GM12872 (cell line): ENCODE data around the gene SRPRA.

Experiments
- TF ChIP-seq, protein P1 (sequence below): IDR thresholded peaks from 3 replicates; pipeline ENCODE4 v1.5.1; 2011; ENCODE audit warnings: low read depth, mild to moderate bottlenecking, low read length, moderate library complexity; ENCODE audit not compliant: insufficient read depth

The SRPRA gene

GRCh38 chr11:126297004-126297403 lies 28.3 kb upstream of the SRPRA start:
- TF ChIP-seq, protein P1, sequence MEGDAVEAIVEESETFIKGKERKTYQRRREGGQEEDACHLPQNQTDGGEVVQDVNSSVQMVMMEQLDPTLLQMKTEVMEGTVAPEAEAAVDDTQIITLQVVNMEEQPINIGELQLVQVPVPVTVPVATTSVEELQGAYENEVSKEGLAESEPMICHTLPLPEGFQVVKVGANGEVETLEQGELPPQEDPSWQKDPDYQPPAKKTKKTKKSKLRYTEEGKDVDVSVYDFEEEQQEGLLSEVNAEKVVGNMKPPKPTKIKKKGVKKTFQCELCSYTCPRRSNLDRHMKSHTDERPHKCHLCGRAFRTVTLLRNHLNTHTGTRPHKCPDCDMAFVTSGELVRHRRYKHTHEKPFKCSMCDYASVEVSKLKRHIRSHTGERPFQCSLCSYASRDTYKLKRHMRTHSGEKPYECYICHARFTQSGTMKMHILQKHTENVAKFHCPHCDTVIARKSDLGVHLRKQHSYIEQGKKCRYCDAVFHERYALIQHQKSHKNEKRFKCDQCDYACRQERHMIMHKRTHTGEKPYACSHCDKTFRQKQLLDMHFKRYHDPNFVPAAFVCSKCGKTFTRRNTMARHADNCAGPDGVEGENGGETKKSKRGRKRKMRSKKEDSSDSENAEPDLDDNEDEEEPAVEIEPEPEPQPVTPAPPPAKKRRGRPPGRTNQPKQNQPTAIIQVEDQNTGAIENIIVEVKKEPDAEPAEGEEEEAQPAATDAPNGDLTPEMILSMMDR = no peak

GRCh38 chr11:126293726-126294125 lies 25.0 kb upstream of the SRPRA start:
- TF ChIP-seq, protein P1 = no peak

- TF ChIP-seq, protein P1 = no peak
Measured at GRCh38 chr11:126290887-126291286, 22.2 kb upstream of the SRPRA start.

- TF ChIP-seq, protein P1 = no peak
Measured at GRCh38 chr11:126288237-126288636, 19.5 kb upstream of the SRPRA start.

DNA sequence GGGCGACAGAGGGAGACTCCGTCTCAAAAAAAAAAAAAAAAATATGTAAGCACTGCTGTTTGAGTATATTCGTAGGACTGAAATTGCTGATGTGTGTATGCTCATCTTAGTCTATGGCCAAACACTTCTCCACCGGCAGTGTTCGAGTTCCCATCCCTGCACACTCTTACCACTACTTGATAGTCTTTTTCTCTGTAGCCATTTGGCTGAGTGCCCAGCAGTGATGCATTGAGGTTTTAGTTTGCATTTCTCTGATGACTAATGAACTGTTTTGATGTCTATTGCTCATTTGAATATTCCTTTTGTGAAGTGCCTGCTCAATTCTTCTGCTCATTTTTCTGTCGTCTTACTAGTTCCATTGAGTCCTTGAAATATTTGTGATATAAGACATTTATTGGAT lies 16.1 kb upstream of the SRPRA start:
- TF ChIP-seq, protein P1 = no peak

DNA sequence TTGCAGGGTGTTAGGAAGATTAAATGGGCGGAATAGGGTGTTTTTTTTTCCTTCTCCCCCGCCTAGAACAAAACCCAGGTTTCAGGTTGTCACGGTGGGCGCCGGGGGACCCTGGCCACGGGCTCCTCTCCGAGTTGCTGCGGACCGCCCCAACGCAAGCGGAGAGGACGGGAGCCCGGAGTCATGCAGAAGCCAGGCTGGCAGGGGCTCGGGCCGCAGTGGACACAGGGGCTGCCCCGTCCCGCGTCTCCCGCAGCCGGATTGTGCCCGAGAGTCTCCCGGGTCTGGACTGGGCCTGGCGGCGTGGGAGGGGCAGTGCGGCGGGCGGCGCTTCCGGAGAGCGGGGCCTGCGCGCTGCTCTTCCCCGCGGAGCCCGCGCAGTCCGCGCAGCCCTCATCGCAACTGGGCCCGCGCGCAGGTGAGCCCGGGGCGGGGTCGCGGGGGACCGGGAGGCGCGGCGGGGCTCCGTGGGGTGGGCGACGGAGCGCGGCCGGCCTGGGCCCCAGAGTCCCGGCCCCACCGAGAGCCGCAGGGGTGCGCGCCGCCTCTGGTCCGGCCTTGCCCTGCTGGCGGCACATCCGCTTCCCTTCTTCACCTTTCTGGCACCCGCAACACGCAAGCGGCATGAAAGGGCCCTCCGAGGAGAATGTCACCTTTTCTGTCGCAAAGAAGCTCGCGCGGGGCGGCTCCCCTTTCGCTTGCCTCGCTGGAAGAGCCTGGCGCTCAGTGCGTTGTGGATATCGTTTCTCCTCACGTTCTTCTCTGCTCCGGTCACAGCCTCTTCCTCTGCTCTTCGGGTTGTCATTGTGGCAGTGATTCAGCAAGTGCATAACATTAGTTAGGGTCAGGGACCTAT lies 14.3 kb upstream of the SRPRA start, which contains the start of gene TIRAP:
Gene TIRAP (plus strand): TSS at position 358 of the 856 bp plus-strand sequence. CDS start 7,802 bp downstream, outside the sequence.
- TF ChIP-seq, protein P1 = no peak

DNA sequence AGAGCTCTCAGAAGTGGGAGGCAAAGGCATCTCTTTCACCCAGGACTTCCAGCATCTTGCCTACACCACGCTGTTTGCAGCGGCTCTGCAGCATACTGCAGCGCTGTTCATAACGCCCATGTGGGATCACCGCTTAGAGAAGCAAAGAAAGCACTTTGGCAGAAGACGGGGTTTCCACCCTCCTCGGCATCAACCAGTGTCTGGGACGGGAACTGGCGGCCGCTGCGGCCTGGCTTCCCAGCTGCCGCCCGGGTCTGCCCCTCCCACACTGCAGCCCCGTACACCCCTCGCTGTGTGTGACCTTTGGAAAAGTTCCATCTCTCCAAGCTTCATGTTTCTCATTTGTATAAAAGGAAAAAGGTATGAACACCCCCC lies 13.7 kb upstream of the SRPRA start:
- TF ChIP-seq, protein P1 = no peak
